ENCODE measurements around the gene ATP1B1. TPM values are rescaled to one million over a fixed set of nuclear protein-coding genes. Genes with fewer than 3 reads are reported as not detected.

ATP1B1 gene
- total RNA-seq, 1 donor, result 13.7 TPM

- no peak for TF ChIP-seq CTCF (IDR thresholded peaks at IDR 0.05; ENCODE audit: insufficient read depth, low read length)
- DNase-seq (ENCODE audit: low read depth), result no peak
- H3K4me3 ChIP-seq (ENCODE audit: low read depth, low read length), result no peak overlapping the region
These were observed 22.1 kb downstream of the ATP1B1 start for GRCh38 chr1:169128562-169128961.

GRCh38 chr1:169129109-169129784, 22.8 kb downstream of the ATP1B1 start:
- no peak for TF ChIP-seq CTCF (IDR thresholded peaks at IDR 0.05; ENCODE audit: insufficient read depth, low read length)
- no peak for DNase-seq (ENCODE audit: low read depth)
- no peak overlapping the region for H3K4me3 ChIP-seq (ENCODE audit: low read depth, low read length)

GRCh38 chr1:169130683-169131082, 24.2 kb downstream of the ATP1B1 start:
- DNase-seq (ENCODE audit: low read depth), result no peak
- TF ChIP-seq CTCF (IDR thresholded peaks at IDR 0.05; ENCODE audit: insufficient read depth, low read length), result no peak
- no peak overlapping the region for H3K4me3 ChIP-seq (ENCODE audit: low read depth, low read length)

GRCh38 chr1:169132512-169133227, 26.2 kb downstream of the ATP1B1 start:
- no peak for TF ChIP-seq CTCF (IDR thresholded peaks at IDR 0.05; ENCODE audit: insufficient read depth, low read length)
- DNase-seq (ENCODE audit: low read depth), result no peak
- H3K4me3 ChIP-seq (ENCODE audit: low read depth, low read length), result no peak overlapping the region

GRCh38 chr1:169133228-169133576, 26.7 kb downstream of the ATP1B1 start:
- no peak for TF ChIP-seq CTCF (IDR thresholded peaks at IDR 0.05; ENCODE audit: insufficient read depth, low read length)
- no peak overlapping the region for H3K4me3 ChIP-seq (ENCODE audit: low read depth, low read length)
- no peak for DNase-seq (ENCODE audit: low read depth)

- peak; percentile 31 for DNase-seq (ENCODE audit: low read depth)
These were observed 27.5 kb downstream of the ATP1B1 start for GRCh38 chr1:169133801-169134502.

More at GRCh38 chr1:169133801-169134502, 27.5 kb downstream of the ATP1B1 start:
- no peak overlapping the region for H3K4me3 ChIP-seq (ENCODE audit: low read depth, low read length)
- TF ChIP-seq CTCF (IDR thresholded peaks at IDR 0.05; ENCODE audit: insufficient read depth, low read length), result no peak
